Transverse colon (tissue), 4 donors: ENCODE data around the gene PRDM1. TPM values are rescaled to one million over a fixed set of nuclear protein-coding genes. Genes with fewer than 3 reads are reported as not detected.
A peak's percentile ranks its signal among the peaks of the same experiment; 100 is the strongest.

Experiments
- DNase-seq: peaks from one replicate; pipeline ENCODE4 v3.0.0-alpha.2; 2019
- H3K27ac ChIP-seq, 4 donors: fragments of 200-600 bp; sonication (generic); 2 replicates each; pipeline ENCODE4 v1.5.1; 2016 to 2018; ENCODE audit warnings: inconsistent platforms in 4 of 4
- H3K27me3 ChIP-seq: fragments of 200-600 bp; sonication (generic); 2 replicates; pipeline ENCODE4 v1.5.1; 2017; ENCODE audit warnings: inconsistent platforms
- H3K36me3 ChIP-seq, 4 donors: fragments of 200-600 bp; sonication (generic); 2 replicates each; pipeline ENCODE4 v1.5.1; 2017 to 2019; ENCODE audit warnings: inconsistent platforms in 4 of 4
- H3K4me1 ChIP-seq, 4 donors: fragments of 200-600 bp; sonication (generic); 2 replicates each; pipeline ENCODE4 v1.5.1; 2017 to 2020; ENCODE audit warnings: inconsistent platforms in 4 of 4
- H3K4me3 ChIP-seq, 4 donors: fragments of 200-600 bp; sonication (generic); 1 replicate in 1 of 4; 2 replicates in 3 of 4; pipeline versions ENCODE4 v1.5.1 to v1.6.1; 2017 to 2019; ENCODE audit warnings: inconsistent platforms in 4 of 4
- H3K9me3 ChIP-seq, 2 donors: fragments of 200-600 bp; sonication (generic); 2 replicates each; pipeline ENCODE4 v1.5.1; 2017 to 2019; ENCODE audit warnings: inconsistent platforms in 2 of 2
- EP300 ChIP-seq: sonication (generic); formaldehyde crosslinking; IDR thresholded peaks from one replicate; pipeline ENCODE4 v1.6.1; 2017; ENCODE audit warnings: antibody characterized with exemption, low read depth
- POLR2A ChIP-seq: fragments of 450-650 bp; IDR thresholded peaks from one replicate; pipeline ENCODE4 v1.6.1; 2016; ENCODE audit warnings: antibody characterized with exemption, mild to moderate bottlenecking, moderate library complexity
- POLR2AphosphoS5 ChIP-seq, 3 donors: sonication (generic); formaldehyde crosslinking; IDR thresholded peaks; one replicate each; pipeline ENCODE4 v1.6.1; 2016; ENCODE audit warnings: antibody characterized with exemption in 3 of 3
- WGBS, 2 donors: methylation state at CpG; one replicate each; pipeline ENCODE4 v1.1.5; 2018; ENCODE audit warnings: low coverage in 1 of 2; 5-methylcytosine and 5-hydroxymethylcytosine counted together
- in situ Hi-C, 4 donors: fragments of 200-750 bp; cut with MboI; loops; one replicate each; pipeline versions ENCODE4 v1.15.0 to v1.15.1; 2017; ENCODE audit warnings: low sequenced_read_pairs in 3 of 4, low pct_ligation_motif_present in 1 of 4, low pct_unique_long_range_greater_than_20kb in 1 of 4
- intact Hi-C: fragments of 100-400 bp; cut with DNase I; formaldehyde crosslinking; loops from one replicate; pipeline ENCODE4 v1.15.1; 2023; ENCODE audit warnings: low total_unique reads
- total RNA-seq, 4 donors: library from RNA; depleted of rRNA; stranded (reverse); fragments of >200 nt; gene quantifications; one replicate each; pipeline ENCODE4 v1.1.0, GENCODE V29; 2016
- TF ChIP-seq, protein P1 (sequence below), 5 experiments: fragments of 200-600 bp in 3 of 5; fragments of 450-650 bp in 2 of 5; sonication (generic) in 3 of 5; IDR thresholded peaks; 1 replicate in 2 of 5; 2 replicates in 3 of 5; pipeline ENCODE4 v1.5.1; 2016 to 2017; ENCODE audit warnings: antibody characterized with exemption in 5 of 5, inconsistent platforms in 3 of 5, mild to moderate bottlenecking in 2 of 5, moderate library complexity in 1 of 5

PRDM1 gene
- total RNA-seq, 4 donors from 2014 or later, result 2.4 to 32.4 (median 18.6) TPM

DNA sequence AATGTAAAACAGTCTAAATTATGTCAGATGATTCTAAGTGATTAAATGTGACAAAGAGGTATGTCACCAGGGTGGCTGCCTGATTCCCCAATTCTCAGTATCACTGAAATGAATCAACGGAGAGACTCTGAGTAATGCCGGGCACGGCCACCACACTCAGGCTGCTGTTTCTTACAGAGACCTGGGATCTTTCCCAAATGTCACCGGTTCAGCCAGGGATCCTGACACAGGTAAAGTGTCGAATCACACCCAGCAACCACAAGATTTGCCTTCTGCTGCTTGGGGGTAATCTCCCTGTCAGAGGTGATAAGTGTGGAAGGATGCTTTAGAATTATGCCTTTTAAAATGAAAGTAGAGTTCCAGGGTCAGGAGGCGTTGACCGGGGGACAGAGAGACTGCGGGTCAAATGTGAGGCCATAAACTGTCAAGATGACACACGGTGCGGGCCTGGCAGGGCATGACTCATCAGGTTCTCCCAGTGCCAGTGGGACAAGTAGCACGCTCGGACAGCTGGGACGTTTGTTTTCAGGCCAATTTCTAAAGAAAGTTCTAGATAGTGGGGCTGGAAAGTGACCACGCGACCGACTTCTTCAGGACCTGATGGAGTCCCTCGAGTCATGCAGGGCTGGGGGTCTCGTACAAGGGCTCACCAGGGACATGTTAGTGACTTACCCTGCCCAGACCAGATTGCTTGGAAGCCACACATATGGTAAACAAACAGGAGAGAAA is 48.9 kb downstream of the PRDM1 start:
- Histone ChIP-seq H3K36me3 (no peaks in the 10 kb centered on the region), H3K4me3 (no peak overlapping the region), H3K4me1 (peaks cover 0 to 12% (median 4%) of the 10 kb centered on the region in 4 donors), H3K27me3 (no peaks in the 10 kb centered on the region), H3K9me3 (no peaks in the 10 kb centered on the region), H3K27ac (peak overlapping the region in 2 of 4 donors; percentile 31 to 36)
- intact Hi-C loops (no loop called here), in situ Hi-C loops (no loop called here)
- TF ChIP-seq EP300 (no peak), POLR2A (no peak), POLR2AphosphoS5 (IDR thresholded peaks at IDR 0.05) (no peak)
- TF ChIP-seq, protein P1, sequence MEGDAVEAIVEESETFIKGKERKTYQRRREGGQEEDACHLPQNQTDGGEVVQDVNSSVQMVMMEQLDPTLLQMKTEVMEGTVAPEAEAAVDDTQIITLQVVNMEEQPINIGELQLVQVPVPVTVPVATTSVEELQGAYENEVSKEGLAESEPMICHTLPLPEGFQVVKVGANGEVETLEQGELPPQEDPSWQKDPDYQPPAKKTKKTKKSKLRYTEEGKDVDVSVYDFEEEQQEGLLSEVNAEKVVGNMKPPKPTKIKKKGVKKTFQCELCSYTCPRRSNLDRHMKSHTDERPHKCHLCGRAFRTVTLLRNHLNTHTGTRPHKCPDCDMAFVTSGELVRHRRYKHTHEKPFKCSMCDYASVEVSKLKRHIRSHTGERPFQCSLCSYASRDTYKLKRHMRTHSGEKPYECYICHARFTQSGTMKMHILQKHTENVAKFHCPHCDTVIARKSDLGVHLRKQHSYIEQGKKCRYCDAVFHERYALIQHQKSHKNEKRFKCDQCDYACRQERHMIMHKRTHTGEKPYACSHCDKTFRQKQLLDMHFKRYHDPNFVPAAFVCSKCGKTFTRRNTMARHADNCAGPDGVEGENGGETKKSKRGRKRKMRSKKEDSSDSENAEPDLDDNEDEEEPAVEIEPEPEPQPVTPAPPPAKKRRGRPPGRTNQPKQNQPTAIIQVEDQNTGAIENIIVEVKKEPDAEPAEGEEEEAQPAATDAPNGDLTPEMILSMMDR (IDR thresholded peaks at IDR 0.05), result no peak
- peak; percentile 68 for DNase-seq
- WGBS, 2 donors, result 67% methylated on average over 18 of the region's 18 CpGs; no CpG with 5 or more reads in 1 of the 2 donors

DNA sequence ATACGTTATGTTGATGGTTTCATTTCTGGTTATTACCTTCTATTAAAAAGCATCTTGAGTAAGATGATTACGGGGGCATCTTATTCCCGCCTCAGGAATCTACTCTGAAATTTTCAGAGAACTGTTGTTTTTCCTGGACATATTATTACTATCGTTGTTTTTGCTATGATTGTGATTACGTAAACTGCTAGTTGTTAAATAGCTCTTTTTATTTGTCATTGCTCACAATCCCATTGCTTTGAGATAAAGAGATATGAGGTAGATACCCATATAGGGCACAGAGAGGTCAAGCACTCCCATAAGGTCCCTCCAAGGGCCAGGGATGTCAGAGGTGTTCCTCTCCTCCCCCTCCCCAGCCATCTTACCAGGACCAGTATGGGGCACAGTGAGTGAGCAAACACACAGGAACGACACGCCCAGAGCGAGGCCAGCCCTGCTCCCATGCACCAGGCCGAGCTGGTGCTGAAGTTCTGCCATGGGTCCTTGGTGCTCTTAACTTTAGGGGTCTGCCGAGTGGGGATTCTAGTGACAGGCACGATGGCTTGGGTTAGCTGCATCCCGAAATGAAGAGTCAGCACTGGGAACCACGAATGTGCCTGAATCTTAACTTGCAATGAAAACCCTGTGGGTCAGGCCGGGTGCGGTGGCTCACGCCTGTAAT is 49.9 kb downstream of the PRDM1 start:
- DNase-seq, result no peak
- no peak overlapping the region for H3K4me3 ChIP-seq
- H3K27me3 ChIP-seq, result no peaks in the 10 kb centered on the region
- intact Hi-C loops (loop anchor here (2.0 kb wide), 1 partner anchor 77 kb away; no protein-coding TSS in a partner anchor), in situ Hi-C loops (no loop called here)
- peaks cover 0 to 12% (median 3%) of the 10 kb centered on the region in 4 donors for H3K4me1 ChIP-seq
- 54 to 82% methylated on average over 5 to 16 of the region's 16 CpGs for WGBS, 2 donors
- TF ChIP-seq EP300, result no peak
- TF ChIP-seq POLR2AphosphoS5 (IDR thresholded peaks at IDR 0.05), result no peak
- TF ChIP-seq, protein P1 (IDR thresholded peaks at IDR 0.05), result no peak
- TF ChIP-seq POLR2A, result no peak
- H3K9me3 ChIP-seq, result no peaks in the 10 kb centered on the region
- peak overlapping the region in 2 of 4 donors; percentile 31 to 36 for H3K27ac ChIP-seq
- no peaks in the 10 kb centered on the region for H3K36me3 ChIP-seq

DNA sequence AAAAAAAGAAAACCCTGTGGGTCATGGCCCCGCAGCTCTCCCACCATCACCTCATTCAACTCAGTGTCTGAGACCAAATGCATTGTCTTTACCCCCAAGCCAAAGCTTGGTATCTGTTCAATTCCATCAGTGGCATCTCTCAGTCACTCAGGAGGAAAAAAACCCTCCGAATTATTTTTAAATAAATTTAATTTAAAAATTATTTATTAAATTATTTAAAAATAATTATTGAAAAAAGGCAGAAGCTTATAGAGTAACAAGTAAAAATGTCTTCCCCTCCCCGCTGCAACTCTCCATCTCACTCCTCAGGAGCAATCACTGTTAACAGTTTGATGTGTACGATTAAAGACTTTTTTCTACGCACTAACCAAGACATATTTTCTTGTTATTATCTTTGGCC is 50.7 kb downstream of the PRDM1 start:
- no peak for DNase-seq
- in situ Hi-C loops, result no loop called here
- Histone ChIP-seq H3K27ac (no peak overlapping the region), H3K27me3 (no peaks in the 10 kb centered on the region), H3K36me3 (no peaks in the 10 kb centered on the region), H3K4me3 (no peak overlapping the region), H3K9me3 (no peaks in the 10 kb centered on the region), H3K4me1 (peaks cover 0 to 12% (median 3%) of the 10 kb centered on the region in 4 donors)
- intact Hi-C loops, result loop anchor here (2.0 kb wide), 1 partner anchor 78 kb away; no protein-coding TSS in a partner anchor
- no peak for TF ChIP-seq POLR2A
- TF ChIP-seq EP300, result no peak
- TF ChIP-seq POLR2AphosphoS5 (IDR thresholded peaks at IDR 0.05), result no peak
- TF ChIP-seq, protein P1 (IDR thresholded peaks at IDR 0.05), result no peak
- WGBS, 2 donors, result 97% methylated on average over 5 of the region's 5 CpGs

DNA sequence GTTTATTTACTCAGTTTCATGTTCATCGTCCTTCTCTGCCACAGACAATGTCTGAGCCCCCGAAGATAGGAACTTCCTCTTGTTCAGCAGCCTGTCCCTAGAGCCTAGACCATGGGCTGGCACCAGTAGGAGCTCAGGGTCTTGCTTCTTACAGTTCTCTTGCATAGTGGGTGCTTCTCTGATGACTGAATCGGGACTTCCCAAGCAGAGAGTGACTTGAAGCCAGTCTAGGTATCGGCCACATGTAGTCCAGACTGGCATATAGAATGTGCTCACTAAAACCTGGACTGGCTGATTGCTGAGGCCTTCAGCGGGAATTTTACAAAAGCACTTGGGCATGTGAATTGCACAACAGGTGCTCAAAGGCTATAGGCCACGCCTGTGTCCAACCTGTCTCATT is 52.0 kb downstream of the PRDM1 start:
- no peaks in the 10 kb centered on the region for H3K9me3 ChIP-seq
- in situ Hi-C loops (no loop called here), intact Hi-C loops (no loop called here)
- peaks cover 0 to 12% (median 3%) of the 10 kb centered on the region in 4 donors for H3K4me1 ChIP-seq
- TF ChIP-seq, protein P1 (IDR thresholded peaks at IDR 0.05), result no peak
- TF ChIP-seq POLR2A (no peak), POLR2AphosphoS5 (IDR thresholded peaks at IDR 0.05) (no peak), EP300 (no peak)
- H3K4me3 ChIP-seq, result no peak overlapping the region
- H3K27me3 ChIP-seq, result no peaks in the 10 kb centered on the region
- 67 to 80% methylated on average over 1 to 6 of the region's 6 CpGs for WGBS, 2 donors
- no peak overlapping the region for H3K27ac ChIP-seq
- no peaks in the 10 kb centered on the region for H3K36me3 ChIP-seq
- no peak for DNase-seq
